CMK (cell line): ENCODE measurements around the gene HS6ST3.

Experiments used
- DNase-seq: peaks from one replicate; pipeline ENCODE4 v3.0.0-alpha.2; 2010; ENCODE audit warnings: low read depth

HS6ST3 gene

GRCh38 chr13:96308568-96308967 lies 218.7 kb downstream of the HS6ST3 start:
- DNase-seq, result no peak

GRCh38 chr13:96314974-96315373 lies 225.1 kb downstream of the HS6ST3 start:
- no peak for DNase-seq

GRCh38 chr13:96338030-96338429 lies 248.1 kb downstream of the HS6ST3 start:
- no peak for DNase-seq

- no peak for DNase-seq
These were observed 252.4 kb downstream of the HS6ST3 start for GRCh38 chr13:96342286-96342685.

- DNase-seq, result no peak
These were observed 253.1 kb downstream of the HS6ST3 start for GRCh38 chr13:96342852-96343465.

- DNase-seq, result no peak
These were observed 257.0 kb downstream of the HS6ST3 start for GRCh38 chr13:96346921-96347320.

GRCh38 chr13:96373597-96373996 lies 283.7 kb downstream of the HS6ST3 start:
- no peak for DNase-seq

- no peak for DNase-seq
These were observed 287.9 kb downstream of the HS6ST3 start for GRCh38 chr13:96377835-96378234.

- no peak for DNase-seq
These were observed 290.1 kb downstream of the HS6ST3 start for GRCh38 chr13:96379967-96380366.

GRCh38 chr13:96381681-96382080 lies 291.8 kb downstream of the HS6ST3 start:
- DNase-seq, result no peak

- DNase-seq, result no peak
These were observed 298.7 kb downstream of the HS6ST3 start for GRCh38 chr13:96388598-96388997.

GRCh38 chr13:96391606-96392005 lies 301.7 kb downstream of the HS6ST3 start:
- no peak for DNase-seq

GRCh38 chr13:96397807-96398206 lies 307.9 kb downstream of the HS6ST3 start:
- peak; percentile 47 for DNase-seq

GRCh38 chr13:96398486-96398885 lies 308.6 kb downstream of the HS6ST3 start:
- no peak for DNase-seq

GRCh38 chr13:96403241-96403640 lies 313.3 kb downstream of the HS6ST3 start:
- DNase-seq, result no peak

- no peak for DNase-seq
These were observed 313.7 kb downstream of the HS6ST3 start for GRCh38 chr13:96403651-96404050.

GRCh38 chr13:96415831-96416385 lies 326.0 kb downstream of the HS6ST3 start:
- DNase-seq, result no peak

- DNase-seq, result no peak
These were observed 328.2 kb downstream of the HS6ST3 start for GRCh38 chr13:96417939-96418685.

GRCh38 chr13:96421314-96421713 lies 331.4 kb downstream of the HS6ST3 start:
- no peak for DNase-seq

GRCh38 chr13:96422002-96422401 lies 332.1 kb downstream of the HS6ST3 start:
- DNase-seq, result no peak

GRCh38 chr13:96426167-96426566 lies 336.3 kb downstream of the HS6ST3 start:
- DNase-seq, result no peak

- DNase-seq, result no peak
These were observed 339.0 kb downstream of the HS6ST3 start for GRCh38 chr13:96428911-96429310.

- DNase-seq, result no peak
These were observed 341.2 kb downstream of the HS6ST3 start for GRCh38 chr13:96431044-96431581.
